Measurements from ENCODE around the gene DNAH2.

DNAH2 gene

GRCh38 chr17:7843536-7844291 lies 126.2 kb downstream of the DNAH2 start:
- peak overlapping the region; percentile 88 for H3K4me3 ChIP-seq (ENCODE audit: low read depth, low read length, poor library complexity, severe bottlenecking)
- no peaks in the 10 kb centered on the region for H3K27me3 ChIP-seq (ENCODE audit: insufficient read depth, low read length)
- H3K9me2 ChIP-seq (ENCODE audit: low read depth, low read length), result no peaks in the 10 kb centered on the region
- peaks cover 26% of the 10 kb centered on the region for H3K36me3 ChIP-seq (ENCODE audit: insufficient read depth, low read length)
- H3F3A ChIP-seq (ENCODE audit: insufficient read depth, low read length), result peaks cover 8% of the 10 kb centered on the region; the same call in 1 of the 2 replicates
- H3K9ac ChIP-seq (ENCODE audit: low read length), result peak overlapping the region; percentile 97
- H3K27ac ChIP-seq (ENCODE audit: low read depth, low read length, poor library complexity, severe bottlenecking), result peak overlapping the region; percentile 97
- TF ChIP-seq CTCF (IDR thresholded peaks at IDR 0.05; ENCODE audit: low read length) (no peak), EZH2 (IDR thresholded peaks at IDR 0.05; ENCODE audit: borderline replicate concordance, low read length) (no peak)
- no peaks in the 10 kb centered on the region for H3K79me2 ChIP-seq (ENCODE audit: insufficient read depth, low read length)
- H3K9me3 ChIP-seq (ENCODE audit: low read length), result no peaks in the 10 kb centered on the region
- peaks cover 43% of the 10 kb centered on the region for H3K4me1 ChIP-seq (ENCODE audit: insufficient read depth, low read length, severe bottlenecking)
- H2AFZ ChIP-seq (ENCODE audit: low read length), result no peak overlapping the region
- peak overlapping the region; percentile 95 for H3K4me2 ChIP-seq (ENCODE audit: low read length)
- H4K20me1 ChIP-seq (ENCODE audit: insufficient read depth, low read length), result no peaks in the 10 kb centered on the region

GRCh38 chr17:7844292-7845154 lies 127.0 kb downstream of the DNAH2 start:
- Histone ChIP-seq H3K27ac (ENCODE audit: low read depth, low read length, poor library complexity, severe bottlenecking) (peak overlapping the region; percentile 97), H4K20me1 (ENCODE audit: insufficient read depth, low read length) (no peaks in the 10 kb centered on the region), H3K27me3 (ENCODE audit: insufficient read depth, low read length) (no peaks in the 10 kb centered on the region), H3F3A (ENCODE audit: insufficient read depth, low read length) (0 out of 2 replicates have a peak, but pooled peaks cover 4% of the 10 kb centered on the region), H3K79me2 (ENCODE audit: insufficient read depth, low read length) (no peaks in the 10 kb centered on the region), H3K9ac (ENCODE audit: low read length) (peak overlapping the region; percentile 97), H3K4me2 (ENCODE audit: low read length) (peak overlapping the region; percentile 95), H3K9me2 (ENCODE audit: low read depth, low read length) (no peaks in the 10 kb centered on the region), H2AFZ (ENCODE audit: low read length) (no peak overlapping the region), H3K4me3 (ENCODE audit: low read depth, low read length, poor library complexity, severe bottlenecking) (peak overlapping the region; percentile 88), H3K9me3 (ENCODE audit: low read length) (no peaks in the 10 kb centered on the region), H3K4me1 (ENCODE audit: insufficient read depth, low read length, severe bottlenecking) (peaks cover 36% of the 10 kb centered on the region), H3K36me3 (ENCODE audit: insufficient read depth, low read length) (peaks cover 34% of the 10 kb centered on the region)
- no peak for TF ChIP-seq EZH2 (IDR thresholded peaks at IDR 0.05; ENCODE audit: borderline replicate concordance, low read length)
- TF ChIP-seq CTCF (IDR thresholded peaks at IDR 0.05; ENCODE audit: low read length), result no peak

- no peaks in the 10 kb centered on the region for H4K20me1 ChIP-seq (ENCODE audit: insufficient read depth, low read length)
Measured at GRCh38 chr17:7845359-7846062, 128.0 kb downstream of the DNAH2 start.

More at GRCh38 chr17:7845359-7846062, 128.0 kb downstream of the DNAH2 start:
- H3K27me3 ChIP-seq (ENCODE audit: insufficient read depth, low read length), result no peaks in the 10 kb centered on the region
- H3K4me2 ChIP-seq (ENCODE audit: low read length), result peak overlapping the region; percentile 95
- peak overlapping the region; percentile 97 for H3K27ac ChIP-seq (ENCODE audit: low read depth, low read length, poor library complexity, severe bottlenecking)
- TF ChIP-seq EZH2 (IDR thresholded peaks at IDR 0.05; ENCODE audit: borderline replicate concordance, low read length), result no peak
- no peak for TF ChIP-seq CTCF (IDR thresholded peaks at IDR 0.05; ENCODE audit: low read length)
- H3K79me2 ChIP-seq (ENCODE audit: insufficient read depth, low read length), result no peaks in the 10 kb centered on the region
- peaks cover 44% of the 10 kb centered on the region for H3K36me3 ChIP-seq (ENCODE audit: insufficient read depth, low read length)
- no peaks in the 10 kb centered on the region for H3K9me2 ChIP-seq (ENCODE audit: low read depth, low read length)
- no peaks in the 10 kb centered on the region for H3K9me3 ChIP-seq (ENCODE audit: low read length)
- H2AFZ ChIP-seq (ENCODE audit: low read length), result no peak overlapping the region
- H3K4me1 ChIP-seq (ENCODE audit: insufficient read depth, low read length, severe bottlenecking), result peaks cover 36% of the 10 kb centered on the region
- H3K9ac ChIP-seq (ENCODE audit: low read length), result peak overlapping the region; percentile 97
- H3F3A ChIP-seq (ENCODE audit: insufficient read depth, low read length), result peaks cover 10% of the 10 kb centered on the region
- H3K4me3 ChIP-seq (ENCODE audit: low read depth, low read length, poor library complexity, severe bottlenecking), result peak overlapping the region; percentile 88
